ENCODE data around the gene TANGO2. TPM values are rescaled to one million over a fixed set of nuclear protein-coding genes. Genes with fewer than 3 reads are reported as not detected.

Gene TANGO2
- total RNA-seq, 1 experiment from 2014 or later, result 29.6 TPM

DNA sequence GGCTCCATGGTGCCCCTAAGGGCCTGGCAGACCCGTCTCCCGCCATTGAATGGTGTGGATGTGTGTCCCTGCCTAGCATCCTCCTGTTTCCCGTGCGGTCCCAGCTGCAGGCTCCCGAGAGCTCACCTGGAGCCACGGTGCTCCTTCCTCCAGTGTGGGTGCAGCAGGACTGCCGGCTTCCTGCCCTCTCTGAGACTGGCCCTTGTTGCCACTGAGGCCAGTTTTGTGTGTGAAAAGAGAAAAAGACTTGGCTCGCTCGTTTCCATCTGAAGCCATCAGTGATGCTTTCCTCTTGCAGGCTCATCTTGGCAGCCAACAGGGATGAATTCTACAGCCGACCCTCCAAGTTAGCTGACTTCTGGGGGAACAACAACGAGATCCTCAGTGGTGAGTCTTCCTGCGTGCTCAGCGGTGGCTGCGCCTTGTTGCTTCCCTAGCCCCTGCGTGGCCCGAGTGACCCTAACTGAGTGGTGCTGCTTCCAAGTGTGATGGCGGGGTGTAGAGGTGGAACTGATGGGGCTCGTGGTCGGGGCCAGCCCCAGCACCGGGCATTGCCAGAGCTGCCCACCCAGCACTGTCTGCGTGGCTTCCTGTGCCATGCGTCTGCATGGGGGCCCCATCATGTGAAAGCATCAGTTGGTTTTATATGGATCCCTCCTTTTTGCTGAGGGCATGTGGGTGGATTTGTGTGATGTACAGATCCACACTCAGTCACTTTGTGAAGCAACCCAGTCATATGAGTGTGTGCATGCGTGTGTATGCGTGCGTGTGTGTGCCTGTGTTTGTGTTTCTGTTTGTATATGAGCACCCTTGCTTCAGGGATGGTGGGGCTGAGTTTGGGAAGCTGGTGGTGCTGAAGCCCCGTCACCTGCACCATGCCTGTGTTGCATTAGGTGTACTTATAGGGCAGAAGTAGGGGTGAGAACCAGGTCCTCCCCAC lies 22.4 kb downstream of the TANGO2 start:
- DNase-seq (ENCODE audit: low spot score), result no peak

DNA sequence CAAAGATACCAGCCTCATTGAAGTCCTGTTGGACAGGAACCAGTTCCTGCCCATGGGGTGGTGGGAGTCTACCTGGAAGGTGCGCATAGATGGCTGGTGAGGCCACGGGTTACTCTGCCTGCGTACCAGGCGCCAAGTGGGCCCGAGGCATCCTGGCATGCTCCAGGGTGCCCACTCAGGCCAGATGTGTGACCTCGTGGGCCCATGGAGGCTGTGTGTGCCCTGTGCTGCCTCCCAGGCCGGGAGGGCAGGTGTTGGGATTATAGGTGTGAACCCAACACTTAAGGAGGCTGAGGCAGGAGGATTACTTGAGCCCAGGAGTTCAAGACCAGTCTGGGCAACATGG lies 23.1 kb downstream of the TANGO2 start:
- DNase-seq (ENCODE audit: low spot score), result no peak

DNA sequence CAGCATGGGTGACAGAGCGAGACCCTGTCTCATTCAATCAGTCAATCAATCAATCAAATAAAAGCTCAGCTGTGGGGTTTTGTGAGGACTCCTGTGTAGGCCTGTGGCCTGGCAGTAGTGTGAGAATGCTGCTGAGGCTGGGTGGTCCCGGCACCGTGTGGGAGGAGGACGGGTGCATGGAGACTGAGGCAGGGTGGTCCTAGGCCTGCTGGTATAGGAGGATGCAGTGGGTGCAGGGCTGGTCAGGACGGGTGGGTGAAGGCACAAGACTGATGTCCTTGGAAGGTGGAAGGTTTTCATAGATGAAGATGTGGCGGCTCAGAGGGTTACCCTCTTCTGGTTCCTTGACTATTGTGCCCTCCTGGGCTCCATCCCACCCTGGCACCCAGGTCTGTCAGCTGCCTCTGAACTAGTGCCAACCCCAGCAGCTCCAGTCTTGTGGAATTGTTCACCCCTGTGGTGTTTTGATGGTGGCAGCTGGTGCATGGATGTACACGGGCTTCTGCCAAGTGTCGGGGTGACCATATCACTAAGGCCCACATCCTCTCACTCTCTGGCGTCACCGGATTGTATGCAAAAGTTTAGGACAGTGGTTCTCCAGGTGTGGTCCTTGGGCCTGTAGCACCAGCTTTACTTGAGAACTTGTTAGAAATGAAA lies 23.7 kb downstream of the TANGO2 start:
- DNase-seq (ENCODE audit: low spot score), result no peak

DNA sequence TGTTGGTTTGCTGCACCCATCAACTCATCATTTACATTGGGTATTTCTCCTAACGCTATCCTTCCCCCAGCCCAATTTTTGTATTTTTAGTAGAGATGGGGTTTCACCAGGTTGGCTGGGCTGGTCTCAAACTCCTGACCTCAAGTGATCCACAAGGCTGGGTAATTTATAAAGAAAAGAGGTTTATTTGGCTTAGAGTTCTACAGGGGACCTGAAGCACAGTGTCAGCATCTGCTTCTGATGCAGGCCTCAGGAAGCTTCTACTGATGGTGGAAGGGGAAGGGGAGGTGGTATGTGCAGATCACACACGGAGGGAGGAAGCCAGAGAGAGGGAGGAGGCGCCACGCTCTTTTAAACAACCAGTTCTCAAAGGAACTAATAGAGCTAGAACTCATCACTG lies 25.8 kb downstream of the TANGO2 start:
- no peak for DNase-seq (ENCODE audit: low spot score)

DNA sequence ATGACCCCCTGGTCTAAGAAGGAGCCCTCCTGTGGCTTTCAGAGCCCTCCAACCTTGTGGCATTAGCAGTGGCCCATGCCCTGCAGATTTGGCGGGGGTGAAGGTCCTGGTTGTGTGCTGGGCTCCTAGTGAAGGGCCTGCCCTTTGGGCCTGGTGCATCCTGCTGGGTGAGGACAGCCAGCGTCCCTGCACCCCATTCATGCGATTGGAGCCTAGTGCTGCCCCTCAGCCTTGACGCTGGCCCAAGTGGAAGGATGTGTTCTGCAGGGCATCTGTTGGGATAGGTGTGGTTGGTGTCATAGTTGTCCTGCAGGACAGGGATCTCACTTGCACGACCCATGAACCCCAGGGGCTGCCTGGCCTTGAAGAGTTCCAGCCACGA lies 31.0 kb downstream of the TANGO2 start:
- DNase-seq (ENCODE audit: low spot score), result no peak

DNA sequence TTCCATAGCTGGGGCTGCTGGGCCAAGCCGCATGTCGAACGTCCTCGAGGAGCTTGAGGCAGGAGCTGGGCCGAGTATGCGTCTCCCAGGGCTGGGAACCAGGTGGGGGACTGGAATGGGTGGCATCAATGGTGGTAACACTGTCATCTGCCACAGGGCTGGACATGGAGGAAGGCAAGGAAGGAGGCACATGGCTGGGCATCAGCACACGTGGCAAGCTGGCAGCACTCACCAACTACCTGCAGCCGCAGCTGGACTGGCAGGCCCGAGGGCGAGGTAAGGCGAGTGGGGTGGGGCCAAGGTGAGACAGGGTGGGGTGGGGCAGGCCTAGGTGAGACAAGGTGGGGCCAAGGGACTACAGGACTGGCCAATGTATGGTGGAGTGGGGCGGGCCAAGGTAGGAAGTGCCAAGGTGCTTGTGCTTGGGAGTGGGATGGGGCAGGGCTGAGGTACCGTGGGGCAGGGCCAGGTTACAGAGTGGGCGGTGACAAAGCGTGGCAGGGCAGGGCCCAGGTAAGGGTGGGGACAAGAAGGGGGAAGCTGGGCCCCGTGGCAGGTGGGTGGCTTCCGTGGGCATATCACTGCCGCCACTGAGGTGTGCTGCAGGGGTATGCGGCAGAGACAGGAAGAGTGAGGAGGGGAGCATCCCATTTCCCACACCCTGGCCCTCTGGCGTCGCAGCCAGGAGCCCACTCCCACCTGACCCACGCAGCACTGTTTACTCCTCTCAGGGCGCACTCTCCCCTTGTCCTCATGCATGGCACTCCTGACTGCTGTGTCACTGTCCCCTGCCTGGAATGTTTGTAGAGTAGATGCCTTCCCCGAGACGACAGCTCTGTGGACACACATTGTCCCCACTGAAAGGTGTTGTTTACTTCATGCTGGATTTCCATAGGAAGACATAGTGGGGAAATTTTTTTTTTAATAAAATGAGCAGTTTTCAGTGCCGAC lies 31.7 kb downstream of the TANGO2 start:
- DNase-seq (ENCODE audit: low spot score), result no peak

DNA sequence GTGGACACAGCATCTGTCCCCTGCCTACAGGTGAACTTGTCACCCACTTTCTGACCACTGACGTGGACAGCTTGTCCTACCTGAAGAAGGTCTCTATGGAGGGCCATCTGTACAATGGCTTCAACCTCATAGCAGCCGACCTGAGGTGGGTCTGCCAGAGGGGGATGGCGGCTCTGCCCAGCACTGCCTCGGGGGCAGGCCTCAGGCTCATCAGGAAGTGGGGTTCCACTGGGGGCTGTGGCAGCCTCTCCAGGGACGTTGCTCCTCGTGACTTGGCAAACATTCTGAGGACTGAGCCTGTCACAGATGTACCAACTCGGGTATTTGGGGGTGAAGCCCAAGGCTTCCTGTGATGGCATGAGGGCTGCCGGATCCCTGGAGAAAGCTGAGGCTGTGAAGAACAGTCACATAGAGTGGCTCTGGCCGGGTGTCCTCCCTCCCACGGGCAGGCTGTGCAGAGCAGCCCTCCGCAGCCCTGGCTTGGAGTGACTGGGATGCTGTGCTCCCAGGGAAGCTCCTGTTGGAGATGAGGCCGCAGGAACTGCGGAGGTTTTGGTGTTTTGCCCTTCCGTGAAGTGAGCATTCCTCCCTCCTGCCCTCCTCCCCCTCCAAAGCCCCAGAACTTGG lies 32.6 kb downstream of the TANGO2 start:
- no peak for DNase-seq (ENCODE audit: low spot score)

DNA sequence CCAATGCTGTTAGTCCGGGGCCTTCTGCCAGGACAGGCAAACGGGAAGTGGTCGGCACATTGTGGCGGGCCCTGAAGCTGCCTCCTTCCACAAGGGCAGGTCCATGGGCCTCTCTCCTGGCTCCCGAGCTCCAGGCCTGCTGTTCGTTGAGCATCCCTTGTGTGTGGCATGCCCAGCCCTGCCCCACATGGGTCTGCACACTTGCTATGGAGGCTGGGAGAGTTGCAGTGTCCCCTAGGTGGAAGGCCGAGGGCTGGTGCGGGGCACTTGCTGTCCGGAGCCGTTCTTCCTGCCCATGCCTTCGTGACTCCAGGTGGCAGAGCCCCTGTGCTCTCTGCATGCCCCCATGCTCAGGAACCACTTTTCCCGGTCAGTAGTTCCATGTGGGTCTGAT lies 33.1 kb downstream of the TANGO2 start:
- DNase-seq (ENCODE audit: low spot score), result no peak

DNA sequence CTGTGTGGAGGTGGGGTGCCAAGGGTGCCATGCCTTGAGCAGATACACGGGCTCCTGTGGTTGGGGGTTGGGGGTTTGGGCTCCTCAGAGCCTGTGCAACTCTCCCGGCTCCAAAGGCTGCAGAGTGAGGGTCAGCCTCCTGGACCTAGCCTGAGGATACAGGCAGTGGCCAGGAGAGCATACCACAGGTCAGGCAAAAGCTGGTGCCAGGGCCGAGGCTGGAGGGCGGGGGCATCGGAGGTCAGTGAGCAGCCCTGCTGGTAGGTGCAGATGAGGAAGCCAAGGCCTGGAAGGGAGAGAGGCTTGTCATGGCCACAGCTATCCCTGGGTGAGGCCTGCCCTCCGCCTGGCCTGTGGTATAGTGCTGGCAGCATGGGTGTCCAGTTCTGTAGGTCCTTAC lies 33.6 kb downstream of the TANGO2 start:
- no peak for DNase-seq (ENCODE audit: low spot score)

DNA sequence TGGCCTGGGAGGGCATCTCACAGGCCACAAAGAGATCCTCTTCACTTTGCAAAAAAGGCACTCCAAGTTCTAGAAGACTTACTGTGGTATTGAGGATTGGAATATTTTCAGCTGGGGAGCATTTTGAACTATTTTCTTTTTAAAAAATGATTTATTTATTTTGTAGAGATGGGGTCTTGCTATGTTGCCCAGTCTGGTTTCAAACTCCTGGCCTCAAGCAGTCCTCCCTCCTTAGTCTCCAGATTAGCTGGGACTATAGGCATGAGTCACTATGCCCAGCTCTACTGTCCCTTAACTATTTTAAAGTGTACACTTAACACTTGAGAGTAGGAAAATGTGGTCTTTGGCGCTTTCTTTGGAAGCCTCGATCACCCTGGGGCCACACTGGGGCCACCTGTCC lies 34.2 kb downstream of the TANGO2 start:
- no peak for DNase-seq (ENCODE audit: low spot score)

DNA sequence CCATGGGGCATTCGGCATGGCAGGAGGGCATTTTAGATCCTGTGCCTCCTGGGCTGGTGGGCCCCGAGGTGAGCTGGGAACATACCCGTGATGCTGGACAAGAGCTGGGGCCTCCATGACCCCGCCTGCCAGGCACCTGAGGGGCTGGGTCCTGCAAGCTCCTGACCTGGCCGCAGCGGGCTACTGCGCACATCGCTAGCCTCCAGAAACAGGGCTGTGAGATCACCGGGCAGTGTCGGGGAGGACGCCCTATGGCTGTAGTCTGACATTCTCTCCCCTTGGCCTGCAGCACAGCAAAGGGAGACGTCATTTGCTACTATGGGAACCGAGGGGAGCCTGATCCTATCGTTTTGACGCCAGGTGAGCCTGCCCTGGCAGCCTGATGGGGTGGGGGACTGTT lies 34.7 kb downstream of the TANGO2 start:
- DNase-seq (ENCODE audit: low spot score), result no peak

DNA sequence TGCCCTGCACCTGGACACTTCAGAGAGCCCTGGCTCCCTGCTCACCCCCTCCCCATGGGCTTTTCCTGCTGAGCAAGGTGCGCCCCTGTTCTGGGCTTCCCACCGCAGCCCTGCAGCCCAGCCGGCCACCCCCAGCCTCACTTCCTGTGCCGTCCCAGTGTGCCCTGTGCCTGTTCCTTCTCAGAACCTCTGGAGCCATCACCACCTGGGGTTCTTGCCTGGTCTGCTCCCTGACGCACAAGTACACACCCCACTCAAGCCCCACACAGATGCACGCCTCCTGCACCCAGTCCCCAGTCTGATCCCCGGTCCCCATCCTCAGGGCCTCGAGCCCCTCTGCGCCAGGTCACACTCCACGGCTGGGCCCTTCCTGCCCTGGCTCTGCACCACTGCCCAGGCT lies 35.3 kb downstream of the TANGO2 start:
- DNase-seq (ENCODE audit: low spot score), result no peak

DNA sequence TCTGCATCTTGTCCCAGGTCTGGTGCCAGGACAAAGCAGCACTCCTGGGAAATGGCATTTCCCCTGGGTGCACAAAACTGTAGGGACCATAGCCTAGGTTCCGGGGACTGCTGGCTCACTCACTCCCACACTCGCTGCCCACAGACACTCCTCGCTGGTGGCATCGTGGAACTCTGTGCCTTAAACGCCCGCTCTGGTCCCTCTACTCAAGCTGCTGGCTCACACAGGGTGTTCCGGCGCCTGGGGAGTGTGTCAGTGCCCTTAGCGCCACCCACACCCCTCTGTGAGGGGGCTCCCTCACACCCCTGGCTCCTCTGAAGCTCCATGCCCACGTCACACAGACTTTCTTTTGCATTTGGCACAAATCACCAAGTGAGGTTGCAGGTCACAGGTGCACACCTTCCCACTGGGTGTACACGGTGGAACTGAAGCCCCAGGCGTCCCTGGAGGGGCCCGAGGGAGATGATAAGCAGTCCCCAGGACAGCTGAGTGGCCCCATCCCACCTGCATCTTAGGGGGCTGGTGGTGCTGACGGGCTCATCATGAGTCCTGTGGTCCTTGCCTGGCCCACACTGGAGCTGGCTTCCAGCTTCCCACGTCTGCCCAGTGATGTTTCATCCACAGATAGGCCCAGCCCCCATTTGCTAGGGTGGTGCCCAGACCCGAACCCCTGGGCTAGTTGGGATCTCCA lies 35.9 kb downstream of the TANGO2 start:
- no peak for DNase-seq (ENCODE audit: low spot score)

DNA sequence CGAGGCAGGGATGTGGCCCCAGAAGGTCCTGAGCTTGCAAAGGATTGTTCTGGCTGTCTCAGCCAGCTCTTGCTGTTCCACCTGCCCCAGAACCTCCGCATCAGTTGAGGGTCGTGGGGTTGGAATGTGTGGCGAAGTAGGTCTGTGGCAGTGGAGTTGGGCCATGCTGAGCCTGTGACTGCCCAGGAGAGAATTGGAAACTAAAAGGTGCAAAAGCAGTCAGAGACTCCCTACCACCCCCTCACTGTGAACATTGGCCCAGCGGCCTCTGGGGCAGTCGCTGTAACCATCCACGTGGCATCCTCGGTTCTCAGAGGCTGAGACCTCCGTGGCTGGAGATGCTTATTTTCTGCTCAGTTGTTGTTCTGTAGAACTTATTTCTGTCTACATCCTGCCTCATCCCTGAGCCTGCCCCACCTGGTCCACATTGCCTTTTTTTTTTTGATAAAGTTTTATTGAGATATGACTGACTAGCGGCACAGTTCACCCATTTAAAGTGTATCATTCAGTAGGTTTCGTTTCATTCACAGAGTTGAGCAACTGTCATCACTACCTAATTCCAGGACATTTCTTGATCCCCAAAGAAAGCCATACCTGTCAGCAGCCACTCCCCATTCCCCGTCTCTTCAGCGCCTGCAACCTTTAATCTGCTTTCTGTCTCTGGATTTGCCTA lies 36.8 kb downstream of the TANGO2 start:
- no peak for DNase-seq (ENCODE audit: low spot score)

DNA sequence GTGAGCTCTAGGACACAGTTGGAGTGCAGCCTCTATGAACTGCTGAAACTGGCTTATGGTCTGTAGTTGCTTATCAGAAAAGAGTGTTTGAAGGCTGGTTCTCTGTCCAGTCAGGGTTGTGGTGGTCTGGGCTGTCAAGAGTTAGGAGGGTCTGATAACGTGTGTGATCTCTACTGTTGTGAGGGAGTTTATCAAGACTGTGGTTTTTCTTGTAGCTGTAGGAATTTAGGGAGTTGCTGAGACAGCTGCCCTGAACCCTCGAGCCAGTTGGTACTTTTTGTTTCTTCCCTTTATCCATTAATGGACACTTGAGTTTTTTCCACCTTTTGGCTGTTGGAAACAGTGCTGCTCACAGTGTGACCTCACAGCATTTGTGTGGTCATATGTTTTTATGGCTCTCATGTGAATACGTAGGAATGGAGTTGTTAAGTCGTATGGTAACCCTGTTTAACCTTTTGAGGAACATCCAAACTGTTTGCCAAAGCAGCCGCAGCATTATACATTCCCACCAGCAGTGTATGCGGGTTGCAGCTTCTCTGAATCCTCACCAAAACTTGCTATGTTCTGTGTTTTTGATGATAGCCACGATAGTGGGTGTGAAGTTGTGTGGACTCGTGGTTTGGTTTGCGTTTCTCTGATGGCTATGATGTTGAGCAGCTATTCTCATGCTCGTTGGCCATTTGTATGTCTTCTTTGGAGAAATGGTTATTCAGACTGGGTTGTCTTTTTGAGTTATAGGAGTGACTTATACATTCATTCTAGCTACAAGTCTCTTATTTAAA lies 38.3 kb downstream of the TANGO2 start:
- no peak for DNase-seq (ENCODE audit: low spot score)

DNA sequence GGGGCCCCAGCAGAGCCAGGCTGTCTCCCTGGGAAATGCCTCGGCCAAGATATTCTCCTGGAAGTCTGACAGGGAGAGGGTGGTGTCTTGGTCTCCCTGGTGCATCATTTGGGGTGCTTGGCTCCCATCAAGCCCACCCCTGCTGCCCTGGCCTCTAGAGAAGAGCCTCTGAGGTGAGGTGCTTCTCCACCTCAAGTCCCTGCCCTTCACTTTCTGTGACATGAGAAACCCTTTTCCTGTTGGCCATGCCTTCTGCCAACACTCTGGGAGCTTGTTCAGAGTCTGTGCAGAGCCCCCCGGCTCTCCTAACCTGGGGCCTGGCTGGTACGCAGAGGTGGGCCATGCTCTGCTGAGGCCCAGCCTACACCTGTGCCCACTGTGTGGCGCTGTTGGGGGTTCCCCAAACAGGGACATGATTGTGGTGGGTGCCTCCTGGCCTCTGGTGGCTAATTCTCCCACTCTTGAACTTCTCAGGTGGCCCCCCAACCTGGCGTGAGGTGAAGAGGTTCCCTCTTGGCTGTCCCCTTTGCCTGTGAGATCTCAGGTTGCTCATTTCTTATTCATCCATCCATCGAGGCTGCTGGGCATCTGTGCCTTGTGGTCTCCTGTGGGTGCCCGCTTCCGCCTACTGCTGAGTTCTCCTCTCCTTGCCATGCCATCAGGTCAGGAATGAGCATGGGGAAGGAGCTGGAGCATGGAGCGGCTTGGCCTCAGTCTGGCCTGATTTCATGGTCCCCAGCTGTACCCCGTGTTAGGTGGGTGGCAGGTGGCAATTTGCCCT lies 40.0 kb downstream of the TANGO2 start:
- no peak for DNase-seq (ENCODE audit: low spot score)

DNA sequence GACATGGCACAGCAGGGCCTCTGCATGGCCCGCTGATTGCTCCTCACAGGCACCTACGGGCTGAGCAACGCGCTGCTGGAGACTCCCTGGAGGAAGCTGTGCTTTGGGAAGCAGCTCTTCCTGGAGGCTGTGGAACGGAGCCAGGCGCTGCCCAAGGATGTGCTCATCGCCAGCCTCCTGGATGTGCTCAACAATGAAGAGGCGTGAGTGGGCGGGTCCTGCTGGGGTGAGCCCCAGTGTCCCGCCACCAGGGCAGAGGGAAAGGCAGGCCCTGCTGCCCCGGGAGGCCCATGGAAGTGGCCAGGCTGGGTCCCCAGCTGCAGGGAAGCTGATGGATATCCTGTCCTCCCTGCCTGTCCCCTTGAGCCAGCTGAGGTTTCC lies 40.6 kb downstream of the TANGO2 start:
- peak; percentile 40 for DNase-seq (ENCODE audit: low spot score)

DNA sequence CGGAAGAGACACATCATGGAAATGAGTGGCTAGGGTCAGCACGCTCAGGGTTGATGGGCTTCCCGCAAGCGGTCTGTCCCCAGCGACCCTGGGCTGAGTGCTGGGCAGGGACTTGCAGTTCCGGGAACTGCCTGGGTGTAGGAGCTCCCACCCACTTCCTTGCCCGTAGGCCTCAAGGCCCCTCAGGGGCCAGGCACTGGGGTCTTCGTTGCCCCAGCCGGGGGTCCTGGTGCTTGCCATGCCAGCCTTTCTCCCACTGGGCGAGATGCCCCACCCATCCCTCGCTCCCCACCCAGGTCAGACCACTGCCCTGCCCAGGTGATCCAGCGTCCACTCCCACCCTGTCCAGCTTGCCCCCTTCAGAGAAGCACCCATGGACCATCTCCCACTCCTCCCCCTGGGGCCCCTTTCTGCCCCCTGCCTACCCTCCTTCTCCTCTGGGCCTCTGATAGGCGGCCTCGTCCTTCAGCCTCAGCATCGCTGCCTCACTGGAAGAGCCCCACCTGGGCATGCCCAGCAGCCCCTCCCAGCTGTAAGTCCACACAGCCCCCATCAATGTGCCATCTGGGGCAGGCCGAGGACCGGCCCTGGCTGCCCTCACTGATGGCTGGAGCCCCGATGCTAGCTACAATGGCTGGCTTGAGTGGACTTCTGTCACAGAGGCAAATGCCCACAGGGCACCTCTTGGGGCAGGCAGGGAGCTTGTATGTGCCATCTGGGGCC lies 41.3 kb downstream of the TANGO2 start:
- DNase-seq (ENCODE audit: low spot score), result no peak

DNA sequence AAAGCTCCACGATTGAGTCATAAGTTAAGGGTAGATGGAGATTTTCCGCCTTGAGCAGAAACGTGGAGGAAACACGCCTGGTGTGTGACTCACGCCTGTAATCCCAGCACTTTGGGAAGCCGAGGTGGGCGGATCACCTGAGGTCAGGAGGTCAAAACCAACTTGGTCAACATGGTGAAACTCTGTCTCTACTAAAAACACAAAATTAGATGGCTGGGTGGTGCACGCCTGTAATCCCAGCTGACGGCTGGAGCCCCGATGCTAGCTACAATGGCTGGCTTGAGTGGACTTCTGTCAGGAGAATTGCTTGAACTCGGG lies 41.8 kb downstream of the TANGO2 start:
- peak; percentile 67 for DNase-seq (ENCODE audit: low spot score)
